ENCODE results near the gene NKRF. TPM values are rescaled to one million over a fixed set of nuclear protein-coding genes. Genes with fewer than 3 reads are reported as not detected.

Gene NKRF
- polyA plus RNA-seq, 1 of the 3 experiments (the other 2 are of a cell fraction) = 3.2 TPM

DNA sequence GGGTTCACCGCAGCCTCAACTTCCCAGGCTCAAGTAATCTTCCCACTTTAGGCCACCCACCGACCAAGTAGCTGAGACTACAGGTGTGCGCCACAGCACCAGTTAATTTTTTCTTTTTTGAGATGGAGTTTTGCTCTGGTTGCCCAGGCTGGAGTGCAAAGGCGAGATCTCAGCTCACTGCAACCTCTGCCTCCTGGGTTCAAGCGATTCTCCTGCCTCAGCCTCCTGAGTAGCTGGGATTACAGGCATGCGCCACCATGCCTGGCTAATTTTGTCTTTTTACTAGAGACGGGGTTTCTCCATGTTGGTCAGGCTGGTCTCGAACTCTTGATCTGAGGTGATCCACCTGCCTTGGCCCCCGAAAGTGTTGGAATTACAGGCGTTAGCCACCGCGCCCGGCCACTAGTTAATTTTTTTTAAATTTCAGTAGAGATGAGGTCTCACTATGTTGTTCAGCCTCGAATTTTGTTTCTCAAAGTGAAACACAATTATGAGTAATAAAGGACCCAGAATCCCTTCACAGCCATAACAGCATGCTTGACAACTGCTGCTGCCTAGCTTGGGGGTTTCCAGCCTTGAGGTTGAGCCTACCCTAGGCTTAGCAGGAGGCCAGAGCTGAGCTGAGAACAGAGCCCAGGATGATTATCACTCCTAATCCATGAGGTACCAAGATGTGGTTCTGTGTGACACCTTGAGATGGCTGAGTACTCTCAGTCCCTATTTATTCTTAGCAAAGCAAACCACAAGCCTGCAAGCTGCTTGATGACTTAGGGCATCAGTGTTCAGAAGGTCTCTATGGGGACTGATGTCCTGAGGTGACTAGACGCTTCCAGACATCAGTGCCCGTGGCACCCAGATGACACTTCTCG lies 41.6 kb upstream of the NKRF start:
- DNase-seq = no peak
- WGBS (ENCODE audit: low lambda C conversion rate) = 55% methylated on average over 16 of the region's 17 CpGs
- H3K9me2 ChIP-seq = no peaks in the 10 kb centered on the region
- no peaks in the 10 kb centered on the region for H3K36me3 ChIP-seq (replicated peaks in 1 of 2; ENCODE audit: control insufficient read depth in 1 of 2, insufficient read depth in 2 of 2, low read length in 1 of 2)
- H3K4me3 ChIP-seq (ENCODE audit: low read depth in 2 of 2, low read length in 1 of 2) = no peak overlapping the region
- no peaks in the 10 kb centered on the region for H3K9me3 ChIP-seq
- H3K9ac ChIP-seq = no peak overlapping the region
- H4K20me1 ChIP-seq (ENCODE audit: insufficient read depth) = no peaks in the 10 kb centered on the region
- H3K4me1 ChIP-seq (ENCODE audit: control insufficient read depth in 1 of 2, insufficient read depth in 2 of 2, low read depth in 1 of 2, low read length in 1 of 2) = no peaks in the 10 kb centered on the region
- H3K4me2 ChIP-seq = no peak overlapping the region
- H2AFZ ChIP-seq (ENCODE audit: low read depth) = no peak overlapping the region
- H3K79me2 ChIP-seq (ENCODE audit: insufficient read depth) = no peaks in the 10 kb centered on the region
- H3K27me3 ChIP-seq (ENCODE audit: insufficient read depth) = peaks cover 16% of the 10 kb centered on the region; the same call in 1 of the 2 replicates
- TF ChIP-seq SIN3A (IDR thresholded peaks at IDR 0.05; ENCODE audit: borderline replicate concordance, low read depth, low read length) (no peak), CHD2 (IDR thresholded peaks at IDR 0.05; ENCODE audit: low read length, partially characterized antibody) (no peak), FOSL2 (IDR thresholded peaks at IDR 0.05; ENCODE audit: borderline replicate concordance, low read depth) (no peak)
- POLR2A ChIA-PET = no interaction called here
- no peak overlapping the region for H3K27ac ChIP-seq (ENCODE audit: low read depth in 2 of 2, low read length in 1 of 2)
- CTCF ChIA-PET = no interaction called here
- H3F3A ChIP-seq (replicated peaks; ENCODE audit: insufficient read depth) = no peaks in the 10 kb centered on the region

DNA sequence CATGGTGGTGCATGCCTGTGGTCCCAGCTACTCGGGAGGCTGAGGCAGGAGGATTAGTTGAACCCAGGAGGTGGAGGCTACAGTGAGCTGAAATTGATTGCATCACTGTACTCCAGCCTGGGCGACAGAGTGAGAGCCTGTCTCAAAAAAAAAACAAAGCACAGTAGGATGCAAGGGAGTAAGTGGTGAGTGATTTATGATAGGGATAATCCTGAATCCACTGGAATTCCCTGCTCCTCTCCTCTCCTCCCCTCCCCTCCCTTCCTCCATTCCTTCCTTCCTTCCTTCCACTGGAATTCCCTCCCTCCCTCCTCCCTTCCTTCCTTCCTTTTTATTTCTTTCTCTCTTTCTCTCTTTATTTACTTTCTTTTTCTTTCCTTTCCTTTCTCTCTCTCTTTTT lies 40.9 kb upstream of the NKRF start:
- Histone ChIP-seq H3K9ac (no peak overlapping the region), H3K27me3 (ENCODE audit: insufficient read depth) (peaks cover 10% of the 10 kb centered on the region; the same call in 1 of the 2 replicates), H2AFZ (ENCODE audit: low read depth) (no peak overlapping the region), H3K9me2 (no peaks in the 10 kb centered on the region), H3K4me1 (ENCODE audit: control insufficient read depth in 1 of 2, insufficient read depth in 2 of 2, low read depth in 1 of 2, low read length in 1 of 2) (no peaks in the 10 kb centered on the region), H3K36me3 (replicated peaks in 1 of 2; ENCODE audit: control insufficient read depth in 1 of 2, insufficient read depth in 2 of 2, low read length in 1 of 2) (no peaks in the 10 kb centered on the region), H3K9me3 (no peaks in the 10 kb centered on the region), H3F3A (replicated peaks; ENCODE audit: insufficient read depth) (no peaks in the 10 kb centered on the region), H4K20me1 (ENCODE audit: insufficient read depth) (no peaks in the 10 kb centered on the region), H3K79me2 (ENCODE audit: insufficient read depth) (no peaks in the 10 kb centered on the region), H3K4me3 (ENCODE audit: low read depth in 2 of 2, low read length in 1 of 2) (no peak overlapping the region), H3K27ac (ENCODE audit: low read depth in 2 of 2, low read length in 1 of 2) (no peak overlapping the region), H3K4me2 (no peak overlapping the region)
- CTCF ChIA-PET = no interaction called here
- WGBS (ENCODE audit: low lambda C conversion rate) = 58% methylated on average over 2 of the region's 2 CpGs
- POLR2A ChIA-PET = no interaction called here
- no peak for DNase-seq
- TF ChIP-seq EP300 (IDR thresholded peaks at IDR 0.05; ENCODE audit: borderline replicate concordance in 1 of 2, low read depth in 1 of 2, low read length in 1 of 2) (no peak), NRF1 (IDR thresholded peaks at IDR 0.05; ENCODE audit: low read depth, low read length) (no peak), REST (IDR thresholded peaks at IDR 0.05; ENCODE audit: low read depth, low read length) (no peak), USF2 (IDR thresholded peaks at IDR 0.05; ENCODE audit: borderline replicate concordance, low read depth, low read length) (no peak), TCF12 (IDR thresholded peaks at IDR 0.05) (no peak), MEF2A (IDR thresholded peaks at IDR 0.05; ENCODE audit: borderline replicate concordance, low read depth) (no peak), RXRA (IDR thresholded peaks at IDR 0.05; ENCODE audit: borderline replicate concordance, low read depth) (no peak), NFIC (IDR thresholded peaks at IDR 0.05; ENCODE audit: borderline replicate concordance) (no peak), FOSL2 (IDR thresholded peaks at IDR 0.05; ENCODE audit: borderline replicate concordance, low read depth) (no peak), FOXM1 (IDR thresholded peaks at IDR 0.05; ENCODE audit: low read depth) (no peak), RFX5 (IDR thresholded peaks at IDR 0.05; ENCODE audit: low read length) (no peak), IRF3 (IDR thresholded peaks at IDR 0.05; ENCODE audit: low read depth, low read length) (no peak), GABPA (IDR thresholded peaks at IDR 0.05; ENCODE audit: low read depth) (no peak), MXI1 (IDR thresholded peaks at IDR 0.05; ENCODE audit: low read depth, low read length) (no peak), JUND (IDR thresholded peaks at IDR 0.05) (no peak), CTCF (IDR thresholded peaks at IDR 0.05) (no peak), SIN3A (IDR thresholded peaks at IDR 0.05; ENCODE audit: borderline replicate concordance, low read depth, low read length) (no peak), RCOR1 (IDR thresholded peaks at IDR 0.05; ENCODE audit: low read length) (no peak)
- TF ChIP-seq, protein P1, sequence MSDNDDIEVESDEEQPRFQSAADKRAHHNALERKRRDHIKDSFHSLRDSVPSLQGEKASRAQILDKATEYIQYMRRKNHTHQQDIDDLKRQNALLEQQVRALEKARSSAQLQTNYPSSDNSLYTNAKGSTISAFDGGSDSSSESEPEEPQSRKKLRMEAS (IDR thresholded peaks at IDR 0.05; ENCODE audit: low read depth) = no peak

All from SK-N-SH (cell line).